DMS 273 (cell line): ENCODE measurements around the gene TTC19.
"Not testable (repeated sequence)": the region's sequence is repeated elsewhere in the genome, so short reads cannot be mapped to it uniquely, and the experiment has no call there.

Source experiments
- DNase-seq: peaks from one replicate; lab custom pipeline; 2025; ENCODE audit not compliant: unreplicated experiment; lab: John Stamatoyannopoulos, UW

The TTC19 gene

DNA sequence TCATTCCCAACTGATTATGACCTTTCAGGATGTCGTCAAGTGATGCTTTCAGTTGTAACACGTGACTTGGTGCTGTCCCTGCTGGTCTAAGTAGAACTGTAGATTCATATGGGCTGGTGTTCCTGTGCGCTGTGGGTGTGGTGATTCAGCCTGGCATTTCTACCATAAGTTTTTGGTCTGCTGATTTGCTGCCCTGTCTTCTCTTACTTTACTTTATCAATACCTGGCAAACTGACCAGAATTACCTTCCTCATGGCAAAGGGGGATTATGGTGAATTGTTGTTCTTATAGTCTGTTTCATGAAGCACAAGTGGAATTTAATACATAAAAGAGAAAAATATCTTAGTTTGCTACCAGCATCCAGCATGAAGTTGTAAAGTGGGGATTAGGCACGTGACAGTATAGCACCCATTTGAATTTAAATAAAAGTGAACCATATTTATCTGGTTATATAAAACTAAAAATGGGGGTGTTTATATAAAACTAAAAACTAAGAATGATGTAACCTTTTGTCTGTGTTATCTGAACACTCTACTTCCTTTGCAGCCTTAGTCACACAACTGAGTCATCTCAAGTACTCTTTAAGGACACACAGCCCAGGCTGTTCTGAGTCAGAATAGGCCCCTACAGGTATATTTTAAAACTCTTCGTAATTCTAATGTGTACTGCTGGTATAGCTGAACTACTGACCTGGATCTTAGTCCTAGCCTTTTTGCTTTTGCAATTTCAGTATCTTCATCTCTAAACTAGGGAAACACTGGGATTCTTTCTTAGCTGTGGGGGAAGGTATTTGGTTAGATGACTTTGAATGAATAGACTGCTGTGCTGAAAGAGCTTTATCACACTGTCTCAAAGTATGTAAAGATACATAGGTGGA, 28.3 kb downstream of the TTC19 start:
- no peak for DNase-seq

DNA sequence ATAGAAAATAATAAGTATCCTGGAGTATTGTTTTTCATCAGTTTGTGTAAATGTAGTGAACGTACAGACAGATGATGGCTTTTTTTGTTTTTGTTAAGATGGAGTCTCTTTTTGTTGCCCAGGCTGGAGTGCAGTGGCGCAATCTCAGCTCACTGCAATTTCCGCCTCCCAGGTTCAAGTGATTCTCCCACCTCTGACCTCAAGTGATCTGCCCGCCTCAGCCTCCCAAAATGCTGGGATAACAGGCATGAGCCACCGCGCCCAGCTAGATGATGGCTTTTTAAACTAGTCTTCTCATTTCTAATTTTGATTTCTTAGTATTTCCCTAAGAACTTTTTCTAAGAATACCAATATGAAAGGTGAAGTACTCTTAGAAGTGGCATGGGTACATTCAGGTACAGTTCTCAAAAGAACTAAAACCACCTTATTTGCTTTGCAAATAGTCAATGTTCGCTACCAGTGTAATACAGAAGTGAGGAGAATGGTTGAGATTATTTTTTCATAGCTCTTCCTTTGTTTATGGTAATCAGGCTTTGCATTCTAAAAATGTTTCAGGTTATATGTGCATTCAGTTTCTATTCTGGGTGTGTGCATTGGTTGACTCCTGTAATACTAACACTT, 34.2 kb downstream of the TTC19 start:
- no peak for DNase-seq

DNA sequence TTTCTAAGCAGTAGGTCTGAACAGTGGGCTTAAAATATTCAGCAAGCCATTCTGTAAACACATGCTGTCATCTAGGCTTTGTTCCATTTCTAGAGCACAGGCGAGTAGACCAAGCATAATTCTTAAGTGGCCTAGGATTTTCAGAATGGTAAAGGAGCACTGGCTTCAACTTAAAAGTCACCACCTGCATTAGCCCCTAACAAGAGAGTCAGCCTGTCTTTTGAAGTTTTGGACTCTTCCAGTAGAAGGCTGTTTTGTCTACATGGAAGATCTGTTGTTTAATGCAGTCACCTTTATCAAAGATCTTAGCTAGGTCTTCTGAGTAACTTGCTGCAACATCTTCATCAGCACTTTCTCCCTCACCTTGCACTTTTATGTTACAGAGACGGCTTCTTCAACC, 36.6 kb downstream of the TTC19 start:
- DNase-seq, result no peak

DNA sequence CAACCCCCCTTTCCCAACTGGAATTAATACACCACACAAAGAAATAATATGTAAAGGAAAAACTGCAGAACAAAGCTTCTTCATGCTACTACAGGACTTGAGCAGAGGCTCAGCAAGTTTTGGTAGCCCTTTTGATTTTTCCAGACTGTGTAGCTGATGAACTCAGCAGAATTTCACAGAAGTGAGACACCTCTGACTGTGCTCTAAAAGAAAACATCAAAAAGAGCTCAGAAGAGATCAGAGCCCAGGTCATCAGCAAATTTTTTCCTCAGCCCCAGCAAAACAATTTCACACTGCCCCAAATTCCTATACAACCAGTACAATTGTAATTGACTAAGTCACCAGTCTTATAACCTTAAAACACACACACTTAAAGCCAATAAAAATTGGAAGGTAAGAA, 38.0 kb downstream of the TTC19 start:
- no peak for DNase-seq

DNA sequence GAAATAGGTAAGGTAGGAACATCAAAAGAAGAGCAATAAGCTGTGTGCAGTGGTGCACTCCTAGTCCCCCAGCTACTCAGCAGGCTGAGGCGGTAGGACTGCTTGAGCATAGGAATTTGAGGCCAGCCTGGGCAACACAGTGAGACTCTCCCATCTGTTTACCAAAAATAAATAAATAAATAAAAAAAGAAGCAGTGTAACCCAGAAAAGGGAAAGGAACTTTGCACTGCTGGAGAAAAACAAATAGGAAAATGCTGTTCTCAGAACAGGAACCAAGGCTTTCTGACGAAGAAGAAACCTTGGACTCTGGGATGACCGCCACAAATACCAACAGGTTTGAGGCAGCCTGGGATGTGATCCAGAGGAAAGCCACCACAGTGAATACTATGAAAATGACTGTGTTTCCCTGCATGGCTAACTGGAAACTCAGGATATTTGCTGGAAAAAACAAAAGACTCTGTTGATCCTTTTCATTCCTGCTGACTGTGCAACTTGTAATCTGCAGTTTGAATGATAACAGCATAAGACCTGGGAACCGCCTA, 41.2 kb downstream of the TTC19 start:
- no peak for DNase-seq

DNA sequence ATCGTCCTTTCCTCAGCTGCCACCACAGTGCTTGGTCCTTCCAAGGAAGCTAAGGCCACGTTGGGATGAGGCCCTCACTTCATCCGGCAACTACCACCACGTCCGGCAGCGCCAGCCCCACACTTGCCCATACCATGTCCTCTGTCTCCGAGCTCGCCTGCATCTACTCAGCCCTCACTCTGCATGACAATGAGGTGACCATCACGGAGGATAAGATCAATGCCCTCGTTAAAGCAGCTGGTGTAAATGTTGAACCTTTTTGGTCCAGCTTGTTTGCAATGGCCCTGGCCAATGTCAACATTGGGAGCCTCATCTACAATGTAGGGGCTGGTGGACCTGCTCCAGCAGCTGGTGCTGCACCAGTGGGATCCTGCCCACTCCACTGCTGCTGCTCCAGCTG, 44.9 kb downstream of the TTC19 start:
- no peak for DNase-seq

DNA sequence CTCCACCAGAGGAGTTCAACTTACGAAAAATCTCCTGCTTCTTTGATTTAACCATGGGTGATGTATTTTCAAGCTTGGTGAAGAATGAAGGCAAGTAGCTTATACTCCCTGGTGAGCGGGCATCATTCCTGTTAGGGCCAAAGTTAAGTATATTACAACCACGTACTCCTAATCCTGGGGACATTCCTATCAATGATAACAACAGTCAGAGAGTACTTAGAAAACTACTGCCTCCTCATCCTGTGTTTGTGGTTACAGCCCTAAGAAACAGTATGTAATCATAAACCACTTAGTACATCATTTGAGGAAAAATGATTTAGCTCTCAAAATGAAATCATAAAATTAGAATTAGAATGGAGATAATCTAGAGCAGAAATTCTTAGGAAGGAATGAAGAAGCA, 47.3 kb downstream of the TTC19 start:
- no peak for DNase-seq

DNA sequence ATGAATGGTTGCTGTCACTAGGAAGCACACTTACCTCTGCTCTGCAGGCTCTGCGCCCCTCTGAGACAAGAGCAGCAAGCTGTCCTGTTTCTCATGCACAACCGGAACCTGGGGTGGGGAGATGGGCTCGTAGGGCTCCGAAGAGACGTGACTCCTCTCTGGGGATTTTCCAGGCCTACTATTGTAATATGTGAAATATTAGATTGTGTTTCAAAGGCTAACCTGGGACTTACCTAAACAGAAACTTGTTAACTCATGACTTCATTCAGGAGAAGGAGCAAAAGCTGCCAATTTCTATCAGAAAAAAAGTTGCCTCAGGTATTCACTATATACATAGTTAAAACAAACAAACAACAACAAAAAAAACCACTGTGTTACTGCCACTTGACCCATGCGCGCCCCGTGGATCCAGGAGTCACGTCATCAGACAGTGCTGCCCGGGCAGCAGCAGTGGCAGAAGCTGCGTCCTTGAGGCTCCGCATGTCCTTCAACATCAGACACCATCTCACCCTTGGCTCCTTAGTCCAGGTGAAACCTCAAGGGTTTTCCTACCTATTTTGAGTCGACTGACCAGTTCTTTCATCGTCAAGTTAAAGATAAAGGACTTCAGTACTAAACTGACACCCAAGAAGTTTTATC, 49.3 kb downstream of the TTC19 start:
- no peak for DNase-seq

DNA sequence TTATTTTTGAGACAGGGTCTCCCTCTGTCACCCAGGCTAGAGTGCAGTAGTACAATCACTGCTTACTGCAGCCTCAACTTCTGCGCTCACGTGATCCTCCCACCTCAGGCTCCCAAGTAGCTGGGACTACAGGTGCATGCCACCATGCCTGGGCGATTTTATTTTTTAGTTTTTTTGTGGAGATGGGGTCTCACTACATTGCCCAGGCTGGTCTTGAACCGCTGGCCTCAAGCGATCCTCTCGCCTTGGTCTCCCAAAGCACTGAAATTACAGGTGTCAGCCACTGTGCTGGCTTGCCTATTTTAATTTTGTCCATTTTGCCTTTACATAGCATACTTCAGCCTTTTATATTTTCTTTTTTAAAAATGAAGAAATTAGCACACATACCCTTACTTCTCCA, 51.2 kb downstream of the TTC19 start:
- DNase-seq, result no peak

DNA sequence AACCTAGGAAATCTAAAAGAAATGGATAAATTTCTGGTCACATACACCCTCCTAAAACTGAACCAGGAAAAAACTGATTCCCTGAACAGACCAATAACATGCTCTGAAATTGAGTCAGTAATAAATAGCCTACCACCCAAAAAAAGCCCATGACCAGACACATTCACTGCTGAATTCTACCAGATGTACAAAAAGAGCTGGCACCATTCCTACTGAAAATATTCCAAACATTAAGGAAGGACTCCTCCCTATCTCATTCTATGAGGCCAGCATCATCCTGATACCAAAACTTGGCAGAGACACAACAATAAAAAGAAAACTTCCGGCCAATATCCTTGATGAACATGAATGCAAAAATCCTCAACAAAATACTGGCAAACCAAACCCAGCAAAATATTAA, 52.9 kb downstream of the TTC19 start:
- no peak for DNase-seq

DNA sequence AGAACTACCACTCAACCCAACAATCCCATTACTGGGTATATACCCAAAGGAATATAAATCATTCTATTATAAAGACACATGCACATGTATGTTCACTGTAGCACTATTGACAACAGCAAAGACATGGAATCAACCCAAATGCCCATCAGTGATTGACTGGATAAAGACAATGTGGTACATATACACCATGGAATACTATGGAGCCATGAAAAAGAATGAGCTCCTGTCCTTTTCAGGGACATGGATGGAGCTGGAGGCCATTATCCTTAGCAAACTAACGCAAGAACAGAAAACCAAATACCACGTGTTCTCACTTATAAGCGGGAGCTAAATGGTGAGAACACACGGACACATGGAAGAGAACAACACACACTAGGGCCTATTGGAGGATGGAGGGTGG, 55.5 kb downstream of the TTC19 start:
- not testable (repeated sequence) for DNase-seq

DNA sequence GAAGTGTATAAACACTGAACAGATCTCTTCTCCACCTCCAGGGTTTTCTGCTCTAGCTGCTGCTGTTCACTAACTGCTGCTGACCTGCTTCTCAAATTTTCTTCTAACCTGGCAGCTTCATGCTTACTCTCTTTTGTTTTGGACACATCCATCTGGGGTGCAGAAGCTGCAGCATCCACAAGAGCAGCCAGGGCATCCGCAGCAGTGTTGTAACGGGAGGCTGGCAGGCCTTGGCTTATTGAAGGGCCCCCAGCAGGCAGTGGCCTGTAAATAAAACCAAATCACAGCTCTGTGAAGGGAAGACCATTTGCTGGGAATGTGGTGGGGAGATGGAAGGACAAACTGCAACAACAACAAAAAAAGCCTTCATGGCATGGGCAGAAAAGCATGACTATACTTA, 62.0 kb downstream of the TTC19 start:
- no peak for DNase-seq

DNA sequence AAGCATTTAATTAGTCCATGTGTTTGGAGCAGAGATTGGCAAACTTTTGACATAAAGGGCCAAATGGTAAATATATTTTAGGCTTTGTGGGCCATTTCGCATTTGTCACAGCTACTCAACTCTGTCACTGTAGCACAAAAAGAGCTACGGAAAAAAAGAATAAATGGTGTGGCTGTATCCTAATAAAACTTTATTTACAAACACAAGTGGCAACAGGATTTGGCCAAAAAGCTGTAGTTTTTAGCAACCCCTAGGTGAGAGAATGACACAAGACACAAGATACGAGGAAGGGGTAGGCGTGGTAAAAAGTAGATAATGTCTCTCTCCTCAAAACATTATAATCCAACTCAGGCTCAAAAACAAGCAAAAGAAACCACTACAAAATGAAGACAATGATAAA, 66.5 kb downstream of the TTC19 start:
- DNase-seq, result no peak

DNA sequence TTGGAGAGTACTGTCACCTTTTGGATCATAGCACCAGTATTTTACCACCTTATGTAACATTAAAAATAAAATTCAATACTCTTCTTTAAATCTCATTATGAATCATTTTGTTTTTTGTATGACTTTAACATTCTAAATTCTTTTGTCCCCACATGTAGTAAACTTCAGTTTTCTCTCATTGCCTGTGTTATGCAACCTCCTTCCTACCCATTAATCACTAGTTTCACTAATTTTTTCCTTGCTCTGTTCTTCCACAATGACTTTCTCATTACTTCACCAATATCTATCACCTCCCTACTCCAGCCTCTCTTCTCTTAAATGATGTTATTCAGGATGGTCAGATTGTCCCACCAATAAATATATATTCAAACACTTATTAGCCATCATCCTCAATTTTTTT, 68.7 kb downstream of the TTC19 start:
- no peak for DNase-seq

DNA sequence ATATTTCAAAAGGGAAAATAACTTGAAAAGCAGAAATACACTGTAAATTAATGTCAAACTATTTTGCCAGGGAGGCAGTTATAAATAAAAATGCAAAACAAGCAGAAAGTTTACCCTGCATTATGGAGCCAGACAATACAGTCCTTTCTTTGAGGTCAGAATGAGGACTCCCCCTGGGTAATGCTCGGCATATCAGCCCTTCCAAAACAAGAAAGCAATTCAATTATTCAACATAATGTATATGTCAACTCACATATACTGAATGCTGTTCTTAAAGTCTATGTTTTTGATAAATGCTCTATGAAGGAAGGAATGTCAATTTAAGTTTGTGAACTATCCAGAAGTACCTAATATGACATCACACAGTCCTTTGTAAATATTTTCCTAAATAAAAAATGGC, 72.4 kb downstream of the TTC19 start:
- DNase-seq, result no peak

DNA sequence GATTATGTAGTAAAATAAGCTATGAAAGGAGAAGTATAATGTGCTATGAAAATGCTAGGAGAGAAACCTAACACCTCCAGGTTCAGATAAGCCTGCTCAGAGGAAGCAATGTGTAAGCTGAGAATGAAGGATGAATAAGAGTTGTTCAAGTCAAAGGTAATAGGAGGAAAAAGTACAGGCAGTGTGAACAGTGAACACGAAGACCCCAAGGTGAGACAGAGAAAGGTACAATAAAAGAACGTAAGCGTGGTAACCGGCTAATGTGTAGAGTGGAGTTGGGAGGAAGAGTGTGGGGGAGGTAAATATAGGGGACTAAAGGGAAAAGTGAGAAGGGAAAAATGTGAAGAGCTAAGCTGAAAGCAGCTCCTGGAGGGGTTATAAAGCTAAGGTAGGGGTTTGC, 74.2 kb downstream of the TTC19 start:
- DNase-seq, result no peak

DNA sequence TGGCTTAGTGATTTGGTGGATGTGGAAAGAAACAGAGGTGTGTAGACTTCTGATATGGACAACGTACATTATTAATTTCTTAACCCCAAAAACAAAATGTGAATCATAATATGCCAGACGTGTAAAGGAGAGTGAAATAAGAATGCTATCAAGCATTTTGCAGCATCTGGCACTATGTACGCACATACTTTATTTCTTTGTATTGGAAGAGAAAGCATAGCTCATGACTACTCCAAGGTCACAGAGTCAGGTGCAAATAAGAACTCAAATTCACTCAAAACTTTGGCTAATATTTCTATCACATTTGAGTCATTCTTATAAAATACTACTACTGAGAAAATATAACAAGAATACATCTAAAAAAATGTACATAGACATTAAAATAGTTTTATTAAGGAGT, 74.8 kb downstream of the TTC19 start:
- DNase-seq, result no peak

DNA sequence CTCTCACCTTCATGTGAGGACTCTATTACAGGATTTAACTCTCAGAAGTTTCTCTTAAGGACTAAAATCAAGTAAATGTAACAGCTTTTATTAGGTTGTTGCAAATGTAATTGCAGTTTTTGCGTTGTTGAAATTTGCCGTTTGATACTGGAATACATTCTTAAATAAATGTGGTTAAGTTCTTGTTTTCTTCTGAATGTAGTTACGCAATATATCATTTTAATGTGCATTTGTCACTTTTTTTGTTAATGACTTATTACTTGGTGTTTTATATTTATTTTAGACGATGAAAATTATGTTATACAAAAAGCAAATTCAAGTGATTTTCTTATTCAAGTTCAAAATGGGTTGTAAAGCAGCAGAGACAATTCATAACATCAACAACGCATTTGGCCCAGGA, 76.3 kb downstream of the TTC19 start:
- DNase-seq, result no peak
